ENCODE measurements around the gene RNF13.

Gene RNF13

GRCh38 chr3:149816986-149817385 is 4.0 kb downstream of the RNF13 start:
- Histone ChIP-seq H3K79me2 (ENCODE audit: low read length) (peaks cover 83% of the 10 kb centered on the region), H3K9ac (ENCODE audit: low read length) (no peak overlapping the region), H3K4me3 (ENCODE audit: low read length) (no peak overlapping the region), H3K27ac (ENCODE audit: low read length) (no peak overlapping the region), H3K9me3 (replicated peaks; ENCODE audit: insufficient read depth, low read length) (no peaks in the 10 kb centered on the region), H2AFZ (ENCODE audit: low read length) (no peak overlapping the region), H3K9me2 (replicated peaks; ENCODE audit: insufficient read depth, low read length) (no peaks in the 10 kb centered on the region), H4K20me1 (ENCODE audit: insufficient read depth, low read length) (no peaks in the 10 kb centered on the region), H3F3A (ENCODE audit: insufficient read depth, low read length) (peaks cover 2% of the 10 kb centered on the region; the same call in 1 of the 2 replicates), H3K27me3 (replicated peaks; ENCODE audit: insufficient read depth, low read length) (no peaks in the 10 kb centered on the region), H3K4me2 (ENCODE audit: low read depth, low read length) (no peak overlapping the region), H3K4me1 (ENCODE audit: low read length) (peaks cover 15% of the 10 kb centered on the region; the same call in 1 of the 2 replicates), H3K36me3 (replicated peaks; ENCODE audit: insufficient read depth, low read length) (no peaks in the 10 kb centered on the region)
- TF ChIP-seq EZH2 (optimal IDR thresholded peaks at IDR 0.05; ENCODE audit: low read depth, low read length): no peak
- no peak for TF ChIP-seq CTCF (IDR thresholded peaks at IDR 0.05; ENCODE audit: low read length)
- no peak for TF ChIP-seq EZH2phosphoT487 (IDR thresholded peaks at IDR 0.05; ENCODE audit: low read length)
- DNase-seq: no peak

GRCh38 chr3:149819432-149819831 is 6.4 kb downstream of the RNF13 start:
- Histone ChIP-seq H3K36me3 (replicated peaks; ENCODE audit: insufficient read depth, low read length) (no peaks in the 10 kb centered on the region), H3K9ac (ENCODE audit: low read length) (no peak overlapping the region), H3F3A (ENCODE audit: insufficient read depth, low read length) (no peaks in the 10 kb centered on the region), H3K4me2 (ENCODE audit: low read depth, low read length) (no peak overlapping the region), H2AFZ (ENCODE audit: low read length) (no peak overlapping the region), H3K4me3 (ENCODE audit: low read length) (no peak overlapping the region), H3K9me2 (replicated peaks; ENCODE audit: insufficient read depth, low read length) (no peaks in the 10 kb centered on the region), H3K4me1 (ENCODE audit: low read length) (peaks cover 10% of the 10 kb centered on the region; the same call in 1 of the 2 replicates), H3K79me2 (ENCODE audit: low read length) (peaks cover 85% of the 10 kb centered on the region), H3K9me3 (replicated peaks; ENCODE audit: insufficient read depth, low read length) (no peaks in the 10 kb centered on the region), H3K27ac (ENCODE audit: low read length) (no peak overlapping the region), H4K20me1 (ENCODE audit: insufficient read depth, low read length) (no peaks in the 10 kb centered on the region), H3K27me3 (replicated peaks; ENCODE audit: insufficient read depth, low read length) (no peaks in the 10 kb centered on the region)
- TF ChIP-seq EZH2phosphoT487 (IDR thresholded peaks at IDR 0.05; ENCODE audit: low read length) (no peak), EZH2 (optimal IDR thresholded peaks at IDR 0.05; ENCODE audit: low read depth, low read length) (no peak), CTCF (IDR thresholded peaks at IDR 0.05; ENCODE audit: low read length) (no peak)
- DNase-seq: no peak

GRCh38 chr3:149820183-149820582 is 7.2 kb downstream of the RNF13 start:
- DNase-seq: no peak
- Histone ChIP-seq H2AFZ (ENCODE audit: low read length) (no peak overlapping the region), H4K20me1 (ENCODE audit: insufficient read depth, low read length) (no peaks in the 10 kb centered on the region), H3K9me2 (replicated peaks; ENCODE audit: insufficient read depth, low read length) (no peaks in the 10 kb centered on the region), H3K27me3 (replicated peaks; ENCODE audit: insufficient read depth, low read length) (no peaks in the 10 kb centered on the region), H3K79me2 (ENCODE audit: low read length) (peaks cover 77% of the 10 kb centered on the region), H3K4me3 (ENCODE audit: low read length) (no peak overlapping the region), H3K9ac (ENCODE audit: low read length) (no peak overlapping the region), H3K9me3 (replicated peaks; ENCODE audit: insufficient read depth, low read length) (no peaks in the 10 kb centered on the region), H3K4me1 (ENCODE audit: low read length) (peaks cover 2% of the 10 kb centered on the region; the same call in 1 of the 2 replicates), H3K27ac (ENCODE audit: low read length) (no peak overlapping the region), H3K4me2 (ENCODE audit: low read depth, low read length) (no peak overlapping the region), H3F3A (ENCODE audit: insufficient read depth, low read length) (no peaks in the 10 kb centered on the region), H3K36me3 (replicated peaks; ENCODE audit: insufficient read depth, low read length) (no peaks in the 10 kb centered on the region)
- TF ChIP-seq EZH2phosphoT487 (IDR thresholded peaks at IDR 0.05; ENCODE audit: low read length) (no peak), CTCF (IDR thresholded peaks at IDR 0.05; ENCODE audit: low read length) (no peak), EZH2 (optimal IDR thresholded peaks at IDR 0.05; ENCODE audit: low read depth, low read length) (no peak)

Measured in MM.1S (cell line).